GM19455 (cell line): ENCODE measurements around the gene RAP1B.
"Not testable (repeated sequence)": the region's sequence is repeated elsewhere in the genome, so short reads cannot be mapped to it uniquely, and the experiment has no call there.

ENCODE experiments used
- ATAC-seq: cut with Tn5 transposase; IDR thresholded peaks from one replicate; pipeline ENCODE4 v1.9.1; 2021; ENCODE audit not compliant: unreplicated experiment

Gene RAP1B

DNA sequence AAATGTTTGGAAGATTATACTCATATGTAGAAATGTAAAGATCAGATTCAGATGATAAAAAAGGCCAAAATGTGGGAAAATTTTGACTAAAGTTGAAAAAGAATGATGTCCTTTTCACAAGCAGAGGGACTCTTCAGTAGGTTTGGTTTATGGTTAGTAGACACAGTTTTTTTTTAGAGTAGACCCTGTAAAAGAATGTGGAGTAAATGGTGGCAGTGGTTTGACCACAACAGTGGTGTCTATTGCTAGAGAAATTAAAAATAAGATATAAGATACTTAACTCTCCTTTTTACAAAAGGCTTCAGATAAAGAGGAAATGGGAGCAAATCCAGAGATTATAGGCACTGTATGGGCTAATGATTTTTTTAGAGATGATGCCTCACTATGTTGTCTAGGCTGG, 21.8 kb downstream of the RAP1B start:
- ATAC-seq = no peak

- ATAC-seq = no peak
Measured at GRCh38 chr12:68633614-68634558, 23.2 kb downstream of the RAP1B start.

DNA sequence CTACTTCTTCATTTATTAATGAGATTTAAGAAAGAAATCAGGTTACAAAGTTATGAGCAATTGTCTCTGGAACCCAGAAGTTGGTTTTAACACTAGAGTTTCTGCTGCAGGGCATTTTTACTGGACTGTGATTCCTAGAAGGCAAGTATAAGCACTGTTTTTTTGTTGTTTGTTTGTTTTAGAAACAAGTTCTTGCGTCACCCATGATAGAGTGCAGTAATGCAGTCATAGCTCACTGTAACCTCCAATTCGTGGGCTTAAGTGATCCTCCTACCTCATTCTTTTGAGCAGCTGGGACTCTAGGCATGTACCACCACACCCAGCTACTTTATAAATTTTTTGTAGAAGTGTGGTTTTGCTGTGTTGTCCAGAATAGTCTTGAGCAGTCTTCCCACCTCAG, 25.6 kb downstream of the RAP1B start:
- ATAC-seq = no peak

- not testable (repeated sequence) for ATAC-seq
Measured at GRCh38 chr12:68637439-68637838, 26.7 kb downstream of the RAP1B start.

GRCh38 chr12:68638171-68638570, 27.5 kb downstream of the RAP1B start:
- no peak for ATAC-seq

GRCh38 chr12:68638721-68639395, 28.2 kb downstream of the RAP1B start:
- no peak for ATAC-seq

DNA sequence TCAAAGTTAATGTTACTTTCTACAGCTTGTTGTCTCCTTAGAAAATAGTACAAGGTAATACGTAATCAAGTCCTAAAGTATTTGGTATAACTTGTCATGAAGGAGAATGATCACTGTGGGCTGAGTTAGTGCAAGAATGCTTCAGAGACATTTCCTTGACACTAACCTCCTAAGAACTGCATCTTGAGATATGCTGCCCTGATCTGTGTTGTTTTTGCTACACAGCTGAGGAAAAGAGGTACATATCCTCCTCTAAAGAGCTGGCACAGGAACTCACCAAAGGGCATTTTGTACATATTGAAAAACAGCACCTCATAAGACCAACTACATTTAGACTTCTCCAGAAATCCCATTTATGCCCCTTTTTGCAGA, 28.7 kb downstream of the RAP1B start:
- no peak for ATAC-seq

DNA sequence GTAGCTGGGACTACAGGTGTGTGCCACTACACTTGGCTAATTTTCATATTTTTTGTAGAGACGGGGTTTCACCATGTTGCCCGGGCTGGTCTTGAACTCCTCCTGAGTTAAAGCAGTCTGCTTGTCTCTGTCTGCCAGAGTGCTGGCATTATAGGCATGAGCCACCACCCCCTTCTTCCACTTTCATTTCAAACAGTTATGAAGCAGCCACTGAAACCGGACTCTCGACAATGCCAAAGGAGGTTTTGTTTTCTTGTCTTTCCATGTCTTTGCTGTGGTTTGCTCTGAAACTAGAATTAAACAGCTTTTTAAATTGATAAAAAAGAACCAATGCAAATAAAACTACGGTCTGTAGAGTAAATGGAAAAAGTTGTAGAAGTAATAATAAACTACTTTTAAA, 30.4 kb downstream of the RAP1B start:
- ATAC-seq = peak; percentile 81

DNA sequence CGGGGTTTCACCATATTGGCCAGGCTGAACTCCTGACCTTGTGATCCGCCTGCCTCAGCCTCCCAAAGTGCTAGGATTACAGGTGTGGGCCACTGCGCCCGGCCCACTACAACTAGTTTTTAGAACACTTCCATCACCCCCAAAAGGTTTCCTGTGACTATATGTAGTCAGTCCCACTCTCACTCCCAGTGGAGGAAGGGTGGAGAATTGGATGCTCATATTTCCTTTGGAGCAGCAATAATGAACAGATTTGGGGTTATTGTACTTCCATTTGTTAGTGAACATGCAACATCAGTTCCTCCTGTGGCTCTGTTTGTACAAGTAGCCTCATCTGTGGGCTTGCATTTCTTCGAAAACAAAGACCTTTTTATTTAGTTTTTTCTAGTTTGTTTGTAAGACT, 35.8 kb downstream of the RAP1B start:
- no peak for ATAC-seq

GRCh38 chr12:68647507-68647906, 36.8 kb downstream of the RAP1B start:
- no peak for ATAC-seq

GRCh38 chr12:68648179-68648578, 37.5 kb downstream of the RAP1B start:
- no peak for ATAC-seq

GRCh38 chr12:68665016-68665569, 54.4 kb downstream of the RAP1B start:
- ATAC-seq = no peak

- no peak for ATAC-seq
Measured at GRCh38 chr12:68667291-68667690, 56.6 kb downstream of the RAP1B start.

DNA sequence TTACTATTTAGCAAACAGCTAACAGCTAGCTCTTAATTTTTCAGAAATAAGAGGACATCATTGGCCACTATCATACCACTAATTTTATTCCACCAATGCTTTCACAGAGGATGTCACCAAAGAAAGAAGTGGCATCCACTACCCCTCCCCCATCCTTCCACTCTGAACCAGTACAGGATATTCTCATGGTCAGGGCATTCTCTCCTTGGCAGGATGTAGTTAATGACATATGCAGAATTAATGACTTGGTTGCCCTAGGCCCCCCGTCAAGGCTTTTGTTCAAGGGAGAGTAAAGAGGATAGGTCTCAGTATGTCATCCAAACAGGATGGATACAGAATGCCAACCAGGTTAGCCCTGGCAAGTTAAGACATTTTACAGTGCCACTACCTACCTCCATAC, 57.2 kb downstream of the RAP1B start:
- no peak for ATAC-seq

DNA sequence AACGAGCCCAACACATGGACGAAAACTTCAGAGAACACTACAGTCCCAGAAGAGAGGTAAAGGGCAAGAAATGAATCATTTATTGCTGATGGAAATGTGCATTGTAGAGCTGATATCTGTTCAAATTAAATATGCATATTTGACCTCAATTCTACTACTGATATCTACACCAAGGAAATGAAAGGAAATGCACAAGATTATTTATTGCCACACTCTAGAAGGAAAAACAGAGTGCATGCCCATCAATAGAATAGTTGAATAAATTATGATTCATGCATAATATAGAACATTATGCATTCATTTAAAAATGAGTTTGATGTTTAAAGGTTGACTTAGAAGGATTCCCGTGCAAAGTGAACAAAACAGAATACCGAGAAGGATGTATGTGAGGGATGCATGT, 60.5 kb downstream of the RAP1B start:
- no peak for ATAC-seq

- ATAC-seq = no peak
Measured at GRCh38 chr12:68673788-68674187, 63.1 kb downstream of the RAP1B start.

DNA sequence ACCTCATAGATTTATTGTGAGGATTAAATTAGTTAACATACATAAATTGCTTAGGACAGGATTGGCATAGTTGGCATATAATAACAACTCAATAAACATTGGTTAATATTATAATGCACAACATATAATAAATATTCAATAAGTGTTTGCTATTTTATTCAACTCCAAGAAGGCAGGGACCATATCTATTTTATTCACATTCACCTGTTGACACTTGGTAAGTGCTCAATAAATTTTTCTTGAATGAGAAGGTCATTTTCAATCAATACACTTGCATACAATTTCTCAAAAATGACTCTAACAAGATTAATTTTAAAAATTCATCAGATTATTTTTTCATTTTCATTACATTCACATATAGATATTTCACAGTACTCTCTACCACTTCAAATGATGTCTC, 63.7 kb downstream of the RAP1B start:
- no peak for ATAC-seq

GRCh38 chr12:68675101-68675842, 64.6 kb downstream of the RAP1B start:
- no peak for ATAC-seq

DNA sequence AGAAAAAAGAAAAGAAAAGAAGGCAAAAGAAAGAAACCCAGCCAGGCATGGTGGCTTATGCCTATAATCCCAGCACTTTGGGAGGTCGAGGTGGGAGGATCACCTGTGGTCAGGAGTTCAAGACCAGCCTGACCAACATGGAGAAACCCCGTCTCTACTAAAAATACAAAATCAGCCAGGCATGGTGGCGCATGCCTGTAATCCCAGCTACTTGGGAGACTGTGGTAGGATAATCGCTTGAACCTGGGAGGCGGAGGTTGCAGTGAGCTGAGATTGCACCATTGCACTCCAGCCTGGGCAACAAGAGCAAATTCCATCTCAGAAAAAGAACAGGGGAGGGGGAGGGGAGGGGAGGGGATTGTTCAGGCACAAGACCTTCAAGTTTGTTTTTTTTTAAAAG, 66.2 kb downstream of the RAP1B start:
- ATAC-seq = not testable (repeated sequence)

DNA sequence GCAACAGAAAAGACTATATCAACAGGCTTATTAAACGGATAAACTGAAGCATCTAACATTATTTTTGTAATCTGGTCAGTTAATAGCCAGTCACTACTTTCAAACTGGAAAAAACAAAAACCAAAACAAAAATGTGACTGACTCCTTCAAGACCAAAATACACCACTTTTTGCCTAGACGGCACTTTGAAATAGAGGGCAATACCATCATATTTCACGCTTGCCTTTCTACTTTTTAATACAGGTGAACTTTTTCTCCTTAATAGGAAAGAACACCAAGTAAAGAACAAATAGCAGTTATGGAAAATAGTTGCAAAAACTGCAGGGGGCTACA, 75.5 kb downstream of the RAP1B start:
- ATAC-seq = no peak
